Trophoblast cell (in vitro differentiated cells and primary cell): ENCODE data around the gene ZSCAN29. TPM values are rescaled to one million over a fixed set of nuclear protein-coding genes. Genes with fewer than 3 reads are reported as not detected.

Experiments
- DNase-seq, 2 donors: peaks; one replicate each; pipeline ENCODE4 v3.0.0-alpha.2; 2016
- H2AFZ ChIP-seq: 2 replicates; pipeline ENCODE4 v1.6.1; 2013; ENCODE audit warnings: low read length, moderate library complexity, mild to moderate bottlenecking; ENCODE audit not compliant: insufficient read depth, poor library complexity
- H2AK5ac ChIP-seq: 2 replicates; pipeline ENCODE4 v1.6.1; 2013; ENCODE audit warnings: mild to moderate bottlenecking, low read length
- H2BK120ac ChIP-seq: 2 replicates; pipeline ENCODE4 v1.6.1; 2013; ENCODE audit warnings: low read length, mild to moderate bottlenecking, moderate library complexity; ENCODE audit not compliant: insufficient read depth, poor library complexity
- H2BK12ac ChIP-seq: 2 replicates; pipeline ENCODE4 v1.6.1; 2013; ENCODE audit warnings: mild to moderate bottlenecking, low read length, moderate library complexity
- H2BK5ac ChIP-seq: 2 replicates; pipeline ENCODE4 v1.6.1; 2013; ENCODE audit warnings: low read length, low read depth, moderate library complexity, mild to moderate bottlenecking; ENCODE audit not compliant: poor library complexity
- H3K14ac ChIP-seq: 2 replicates; pipeline ENCODE4 v1.6.1; 2013; ENCODE audit warnings: mild to moderate bottlenecking, low read length
- H3K18ac ChIP-seq: 2 replicates; pipeline ENCODE4 v1.6.1; 2013; ENCODE audit warnings: mild to moderate bottlenecking, low read length
- H3K23ac ChIP-seq: 2 replicates; pipeline ENCODE4 v1.6.1; 2013; ENCODE audit warnings: low read length
- H3K27ac ChIP-seq: 2 replicates; pipeline ENCODE4 v1.5.1; 2013; ENCODE audit warnings: low read depth, mild to moderate bottlenecking, inconsistent platforms, low read length, moderate library complexity
- H3K27me3 ChIP-seq: 2 replicates; pipeline ENCODE4 v1.6.1; 2013; ENCODE audit warnings: inconsistent platforms, mild to moderate bottlenecking, low read length, moderate library complexity; ENCODE audit not compliant: insufficient read depth
- H3K36me3 ChIP-seq, 2 experiments: 1 replicate in 1 of 2; 2 replicates in 1 of 2; pipeline ENCODE4 v1.6.1; 2013; ENCODE audit warnings: low read length in 2 of 2, mild to moderate bottlenecking in 2 of 2, moderate library complexity in 1 of 2; ENCODE audit not compliant: insufficient read depth in 2 of 2, control insufficient read depth in 1 of 2
- H3K4ac ChIP-seq: 2 replicates; pipeline ENCODE4 v1.6.1; 2013; ENCODE audit warnings: low read depth, mild to moderate bottlenecking, low read length, moderate library complexity
- H3K4me1 ChIP-seq, 2 experiments: 1 replicate in 1 of 2; 2 replicates in 1 of 2; pipeline ENCODE4 v1.6.1; 2013; ENCODE audit warnings: low read length in 2 of 2, mild to moderate bottlenecking in 2 of 2, moderate library complexity in 1 of 2; ENCODE audit not compliant: insufficient read depth in 2 of 2, control insufficient read depth in 1 of 2
- H3K4me2 ChIP-seq: 2 replicates; pipeline ENCODE4 v1.6.1; 2013; ENCODE audit warnings: inconsistent platforms, mild to moderate bottlenecking, low read length, moderate library complexity
- H3K4me3 ChIP-seq: 2 replicates; pipeline ENCODE4 v1.5.1; 2013; ENCODE audit warnings: mild to moderate bottlenecking, low read depth, low read length, inconsistent platforms
- H3K79me1 ChIP-seq: one replicate; pipeline ENCODE4 v1.6.1; 2013; ENCODE audit warnings: low read length
- H3K79me2 ChIP-seq: 2 replicates; pipeline ENCODE4 v1.6.1; 2013; ENCODE audit warnings: low read length, mild to moderate bottlenecking; ENCODE audit not compliant: control insufficient read depth, insufficient read depth, poor library complexity
- H3K9ac ChIP-seq: 2 replicates; pipeline ENCODE4 v1.6.1; 2013; ENCODE audit warnings: mild to moderate bottlenecking, low read length
- H3K9me3 ChIP-seq: 2 replicates; pipeline ENCODE4 v1.6.1; 2013; ENCODE audit warnings: low read depth, mild to moderate bottlenecking, control low read depth, inconsistent platforms, low read length; ENCODE audit not compliant: insufficient read depth
- H4K12ac ChIP-seq: 2 replicates; pipeline ENCODE4 v1.6.1; 2013; ENCODE audit warnings: low read depth, mild to moderate bottlenecking, low read length, moderate library complexity
- H4K8ac ChIP-seq: 2 replicates; pipeline ENCODE4 v1.6.1; 2013; ENCODE audit warnings: low read depth, mild to moderate bottlenecking, low read length, moderate library complexity
- H4K91ac ChIP-seq: one replicate; pipeline ENCODE4 v1.6.1; 2013; ENCODE audit warnings: low read depth, mild to moderate bottlenecking, low read length, moderate library complexity
- WGBS: extraction: QIAGEN DNeasy Blood & Tissue Kit; methylation state at CpG from one replicate; pipeline ENCODE4 v1.1.7; 2013; ENCODE audit warnings: missing lambda C conversion rate; ENCODE audit not compliant: insufficient read length, insufficient coverage; ENCODE audit errors: extremely low coverage; 5-methylcytosine and 5-hydroxymethylcytosine counted together
- polyA plus RNA-seq: library from polyadenylated mRNA; stranded (reverse); fragments of 200-250 nt; gene quantifications from 2 replicates; pipeline ENCODE4 v1.2.3, GENCODE V29; 2013

Gene ZSCAN29
- polyA plus RNA-seq: 13.8 and 14.2 TPM in 2 replicates

- no CpG with 5 or more reads among the region's 66 CpGs for WGBS
- Histone ChIP-seq H4K91ac (peak within 1 kb of the TSS; percentile 60), H2AFZ (peak within 1 kb of the TSS; percentile 47), H3K4ac (peak within 1 kb of the TSS; percentile 68), H2AK5ac (no peak within 1 kb of the TSS), H3K36me3 (peaks cover 5 to 8% of the 10 kb centered on the region in 2 experiments), H3K27ac (peak within 1 kb of the TSS; percentile 18), H3K23ac (no peak within 1 kb of the TSS), H4K12ac (peak within 1 kb of the TSS; percentile 60), H3K9ac (peak within 1 kb of the TSS; percentile 85), H3K4me1 (peaks cover 5 to 6% of the 10 kb centered on the region in 2 experiments), H3K14ac (peak within 1 kb of the TSS; percentile 90), H4K8ac (peak within 1 kb of the TSS; percentile 89), H3K79me2 (peaks cover 8% of the 10 kb centered on the region), H2BK12ac (no peak within 1 kb of the TSS), H3K4me3 (peak within 1 kb of the TSS; percentile 93), H3K27me3 (no peaks in the 10 kb centered on the region), H3K18ac (peak within 1 kb of the TSS; percentile 85), H3K79me1 (peaks cover 4% of the 10 kb centered on the region), H2BK5ac (peak within 1 kb of the TSS; percentile 23), H3K9me3 (no peaks in the 10 kb centered on the region), H3K4me2 (peak within 1 kb of the TSS; percentile 97), H2BK120ac (peak within 1 kb of the TSS; percentile 77)
- peak; percentile 82 to 92 for DNase-seq
Measured at GRCh38 chr15:43370975-43371974, at the start of gene ZSCAN29, which contains the start of gene TUBGCP4. TSS of gene ZSCAN29 (minus strand) at chr15:43371043. CDS start at chr15:43369913, 1,130 bp downstream. TSS of gene TUBGCP4 (plus strand) at chr15:43371101. CDS start at chr15:43371355, 254 bp downstream.

GRCh38 chr15:43420435-43420834 lies 49.6 kb upstream of the ZSCAN29 start:
- Histone ChIP-seq H3K4me1 (no peaks in the 10 kb centered on the region), H2BK5ac (no peak overlapping the region), H4K8ac (no peak overlapping the region), H3K9ac (no peak overlapping the region), H2BK12ac (no peak overlapping the region), H4K12ac (no peak overlapping the region), H3K4ac (no peak overlapping the region), H4K91ac (no peak overlapping the region), H2AK5ac (no peak overlapping the region), H2AFZ (no peak overlapping the region), H2BK120ac (no peak overlapping the region), H3K27ac (no peak overlapping the region), H3K27me3 (no peaks in the 10 kb centered on the region), H3K79me2 (no peaks in the 10 kb centered on the region), H3K9me3 (no peaks in the 10 kb centered on the region), H3K4me2 (no peak overlapping the region), H3K14ac (no peak overlapping the region), H3K4me3 (no peak overlapping the region), H3K23ac (no peak overlapping the region), H3K36me3 (peaks cover 22 to 41% of the 10 kb centered on the region in 2 experiments), H3K79me1 (no peaks in the 10 kb centered on the region), H3K18ac (no peak overlapping the region)
- peak; percentile 16 to 30 for DNase-seq
- no CpG with 5 or more reads among the region's 10 CpGs for WGBS

DNA sequence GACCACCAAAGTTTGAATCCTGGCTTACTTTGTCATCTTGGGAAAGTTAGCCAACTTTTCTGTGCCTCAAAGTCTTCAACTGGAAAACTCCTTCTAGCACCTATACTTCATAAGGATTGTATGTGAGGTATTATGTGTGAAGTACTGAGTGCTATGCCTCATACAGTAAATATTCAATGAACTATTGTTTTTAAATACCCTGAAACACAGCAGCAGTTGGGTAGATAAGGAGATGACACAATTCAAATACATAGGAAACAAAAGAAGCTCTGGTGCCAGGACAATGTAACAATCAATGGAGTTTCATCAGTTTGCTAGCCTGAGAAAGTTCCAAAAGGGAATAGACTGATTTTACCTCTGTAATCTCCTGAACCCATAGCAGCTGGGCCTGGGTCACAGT lies 43.4 kb upstream of the ZSCAN29 start:
- Histone ChIP-seq H3K4me2 (no peak overlapping the region), H3K18ac (no peak overlapping the region), H2BK5ac (no peak overlapping the region), H3K23ac (no peak overlapping the region), H3K27me3 (no peaks in the 10 kb centered on the region), H3K79me1 (no peaks in the 10 kb centered on the region), H4K91ac (no peak overlapping the region), H3K9ac (no peak overlapping the region), H4K12ac (no peak overlapping the region), H4K8ac (no peak overlapping the region), H3K4me3 (no peak overlapping the region), H3K14ac (no peak overlapping the region), H3K4me1 (peaks cover 7 to 8% of the 10 kb centered on the region in 2 experiments), H3K79me2 (no peaks in the 10 kb centered on the region), H2AFZ (no peak overlapping the region), H2BK120ac (no peak overlapping the region), H3K4ac (no peak overlapping the region), H2BK12ac (no peak overlapping the region), H3K27ac (no peak overlapping the region), H2AK5ac (no peak overlapping the region), H3K9me3 (no peaks in the 10 kb centered on the region), H3K36me3 (peaks cover 14 to 30% of the 10 kb centered on the region in 2 experiments)
- DNase-seq: peak in 1 of 2 donors; percentile 72

DNA sequence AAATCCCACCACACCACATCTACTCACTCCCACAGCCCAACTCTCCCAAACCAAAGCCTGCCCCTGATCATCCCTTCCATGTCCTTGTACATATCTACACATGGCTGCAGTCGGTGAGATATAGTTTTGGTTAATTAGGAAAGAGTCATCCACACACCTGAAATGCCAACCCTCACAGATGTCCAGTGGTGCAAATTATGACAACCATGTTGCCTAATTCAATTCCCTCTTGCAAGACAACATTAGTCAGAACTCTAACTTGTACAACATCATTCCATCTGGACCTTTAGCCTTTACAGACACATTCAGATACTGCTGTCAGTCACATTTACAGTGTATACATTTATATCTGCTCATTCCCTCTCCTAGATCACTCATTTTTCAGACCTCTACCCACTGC lies 41.3 kb upstream of the ZSCAN29 start:
- Histone ChIP-seq H2AFZ (no peak overlapping the region), H2BK12ac (no peak overlapping the region), H3K4me2 (no peak overlapping the region), H3K27ac (no peak overlapping the region), H3K23ac (no peak overlapping the region), H3K79me2 (no peaks in the 10 kb centered on the region), H3K79me1 (no peaks in the 10 kb centered on the region), H2BK5ac (no peak overlapping the region), H2AK5ac (no peak overlapping the region), H3K4me3 (no peak overlapping the region), H3K4ac (no peak overlapping the region), H3K4me1 (peaks cover 7 to 10% of the 10 kb centered on the region in 2 experiments), H3K14ac (no peak overlapping the region), H4K8ac (no peak overlapping the region), H3K18ac (no peak overlapping the region), H3K9me3 (no peaks in the 10 kb centered on the region), H3K36me3 (peaks cover 21 to 44% of the 10 kb centered on the region in 2 experiments), H3K27me3 (no peaks in the 10 kb centered on the region), H3K9ac (no peak overlapping the region), H4K12ac (no peak overlapping the region), H4K91ac (no peak overlapping the region), H2BK120ac (no peak overlapping the region)
- no CpG with 5 or more reads among the region's 1 CpG for WGBS
- peak; percentile 60 to 94 for DNase-seq
